Transverse colon (tissue), 4 donors: Measurements from ENCODE around the gene FGGY. TPM values are rescaled to one million over a fixed set of nuclear protein-coding genes. Genes with fewer than 3 reads are reported as not detected.

Experiments used
- DNase-seq: peaks from one replicate; pipeline ENCODE4 v3.0.0-alpha.2; 2019
- H3K27ac ChIP-seq, 4 donors: fragments of 200-600 bp; sonication (generic); 2 replicates each; pipeline ENCODE4 v1.5.1; 2016 to 2018; ENCODE audit warnings: inconsistent platforms in 4 of 4
- H3K27me3 ChIP-seq: fragments of 200-600 bp; sonication (generic); 2 replicates; pipeline ENCODE4 v1.5.1; 2017; ENCODE audit warnings: inconsistent platforms
- H3K36me3 ChIP-seq, 4 donors: fragments of 200-600 bp; sonication (generic); 2 replicates each; pipeline ENCODE4 v1.5.1; 2017 to 2019; ENCODE audit warnings: inconsistent platforms in 4 of 4
- H3K4me1 ChIP-seq, 4 donors: fragments of 200-600 bp; sonication (generic); 2 replicates each; pipeline ENCODE4 v1.5.1; 2017 to 2020; ENCODE audit warnings: inconsistent platforms in 4 of 4
- H3K4me3 ChIP-seq, 4 donors: fragments of 200-600 bp; sonication (generic); 1 replicate in 1 of 4; 2 replicates in 3 of 4; pipeline versions ENCODE4 v1.5.1 to v1.6.1; 2017 to 2019; ENCODE audit warnings: inconsistent platforms in 4 of 4
- H3K9me3 ChIP-seq, 2 donors: fragments of 200-600 bp; sonication (generic); 2 replicates each; pipeline ENCODE4 v1.5.1; 2017 to 2019; ENCODE audit warnings: inconsistent platforms in 2 of 2
- EP300 ChIP-seq: sonication (generic); formaldehyde crosslinking; IDR thresholded peaks from one replicate; pipeline ENCODE4 v1.6.1; 2017; ENCODE audit warnings: antibody characterized with exemption, low read depth
- POLR2A ChIP-seq: fragments of 450-650 bp; IDR thresholded peaks from one replicate; pipeline ENCODE4 v1.6.1; 2016; ENCODE audit warnings: antibody characterized with exemption, mild to moderate bottlenecking, moderate library complexity
- POLR2AphosphoS5 ChIP-seq, 3 donors: sonication (generic); formaldehyde crosslinking; IDR thresholded peaks; one replicate each; pipeline ENCODE4 v1.6.1; 2016; ENCODE audit warnings: antibody characterized with exemption in 3 of 3
- WGBS, 2 donors: methylation state at CpG; one replicate each; pipeline ENCODE4 v1.1.5; 2018; ENCODE audit warnings: low coverage in 1 of 2; 5-methylcytosine and 5-hydroxymethylcytosine counted together
- in situ Hi-C, 4 donors: fragments of 200-750 bp; cut with MboI; loops; one replicate each; pipeline versions ENCODE4 v1.15.0 to v1.15.1; 2017; ENCODE audit warnings: low sequenced_read_pairs in 3 of 4, low pct_ligation_motif_present in 1 of 4, low pct_unique_long_range_greater_than_20kb in 1 of 4
- intact Hi-C: fragments of 100-400 bp; cut with DNase I; formaldehyde crosslinking; loops from one replicate; pipeline ENCODE4 v1.15.1; 2023; ENCODE audit warnings: low total_unique reads
- total RNA-seq, 4 donors: library from RNA; depleted of rRNA; stranded (reverse); fragments of >200 nt; gene quantifications; one replicate each; pipeline ENCODE4 v1.1.0, GENCODE V29; 2016
- TF ChIP-seq, protein P1 (sequence below), 5 experiments: fragments of 200-600 bp in 3 of 5; fragments of 450-650 bp in 2 of 5; sonication (generic) in 3 of 5; IDR thresholded peaks; 1 replicate in 2 of 5; 2 replicates in 3 of 5; pipeline ENCODE4 v1.5.1; 2016 to 2017; ENCODE audit warnings: antibody characterized with exemption in 5 of 5, inconsistent platforms in 3 of 5, mild to moderate bottlenecking in 2 of 5, moderate library complexity in 1 of 5

The FGGY gene
- total RNA-seq, 4 donors from 2014 or later = 18.2 to 97.7 (median 27.1) TPM

DNA sequence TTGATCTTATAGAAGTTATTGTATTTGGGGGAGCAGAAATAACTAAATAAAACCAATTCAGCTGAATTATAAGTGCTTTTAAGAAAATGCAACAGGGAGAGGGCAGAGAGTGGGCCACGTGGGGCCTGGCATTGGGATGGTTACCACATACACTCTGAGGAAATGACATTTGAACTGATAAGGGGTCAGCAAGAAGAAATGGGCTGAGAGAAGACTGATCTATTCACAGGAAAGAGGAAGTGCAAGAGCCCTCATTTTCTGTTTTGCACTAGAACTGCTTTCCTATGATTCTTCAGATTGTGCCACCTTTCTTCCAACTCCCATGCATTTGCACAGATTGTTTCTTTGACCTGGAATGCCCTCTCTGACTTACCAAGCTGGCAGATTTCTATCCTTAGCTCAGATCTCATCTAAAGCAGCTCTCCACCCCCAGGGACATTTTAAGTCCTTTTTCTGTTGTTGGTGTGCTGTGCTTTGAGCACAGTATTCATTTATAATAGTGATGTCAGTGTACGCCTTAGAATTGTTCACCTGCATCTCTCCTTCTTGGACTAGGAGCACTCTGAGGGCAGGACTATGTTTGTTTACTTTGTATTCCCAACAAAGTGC lies 115.9 kb downstream of the FGGY start:
- Histone ChIP-seq H3K4me3 (no peak overlapping the region), H3K4me1 (peaks cover 0 to 8% (median 0%) of the 10 kb centered on the region in 4 donors), H3K27me3 (no peaks in the 10 kb centered on the region), H3K9me3 (no peaks in the 10 kb centered on the region), H3K36me3 (no peaks in the 10 kb centered on the region), H3K27ac (no peak overlapping the region)
- in situ Hi-C loops = no loop called here
- intact Hi-C loops = no loop called here
- no peak for DNase-seq
- no peak for TF ChIP-seq POLR2AphosphoS5 (IDR thresholded peaks at IDR 0.05)
- TF ChIP-seq, protein P1, sequence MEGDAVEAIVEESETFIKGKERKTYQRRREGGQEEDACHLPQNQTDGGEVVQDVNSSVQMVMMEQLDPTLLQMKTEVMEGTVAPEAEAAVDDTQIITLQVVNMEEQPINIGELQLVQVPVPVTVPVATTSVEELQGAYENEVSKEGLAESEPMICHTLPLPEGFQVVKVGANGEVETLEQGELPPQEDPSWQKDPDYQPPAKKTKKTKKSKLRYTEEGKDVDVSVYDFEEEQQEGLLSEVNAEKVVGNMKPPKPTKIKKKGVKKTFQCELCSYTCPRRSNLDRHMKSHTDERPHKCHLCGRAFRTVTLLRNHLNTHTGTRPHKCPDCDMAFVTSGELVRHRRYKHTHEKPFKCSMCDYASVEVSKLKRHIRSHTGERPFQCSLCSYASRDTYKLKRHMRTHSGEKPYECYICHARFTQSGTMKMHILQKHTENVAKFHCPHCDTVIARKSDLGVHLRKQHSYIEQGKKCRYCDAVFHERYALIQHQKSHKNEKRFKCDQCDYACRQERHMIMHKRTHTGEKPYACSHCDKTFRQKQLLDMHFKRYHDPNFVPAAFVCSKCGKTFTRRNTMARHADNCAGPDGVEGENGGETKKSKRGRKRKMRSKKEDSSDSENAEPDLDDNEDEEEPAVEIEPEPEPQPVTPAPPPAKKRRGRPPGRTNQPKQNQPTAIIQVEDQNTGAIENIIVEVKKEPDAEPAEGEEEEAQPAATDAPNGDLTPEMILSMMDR (IDR thresholded peaks at IDR 0.05) = no peak
- TF ChIP-seq POLR2A = no peak
- TF ChIP-seq EP300 = no peak
- WGBS, 2 donors = 65 to 81% methylated on average over 2 of the region's 2 CpGs

DNA sequence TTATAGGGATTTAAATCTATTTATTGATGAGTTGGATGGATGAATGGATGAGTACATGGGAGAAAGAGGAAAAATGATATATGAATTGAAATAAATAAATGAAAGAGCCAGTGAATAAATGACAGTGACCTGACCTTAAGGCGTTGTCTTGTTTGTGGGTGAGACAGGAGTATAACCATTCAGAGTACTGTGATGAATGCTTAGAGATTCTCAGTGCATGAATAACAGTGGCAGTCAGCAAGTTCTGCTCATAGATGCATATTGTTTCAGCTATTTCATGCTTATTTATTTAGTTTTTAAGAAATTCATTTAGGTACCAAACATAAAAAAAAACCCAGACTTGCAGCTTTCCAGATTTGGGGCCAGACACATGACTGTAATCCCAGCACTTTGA lies 116.4 kb downstream of the FGGY start:
- in situ Hi-C loops = no loop called here

DNA sequence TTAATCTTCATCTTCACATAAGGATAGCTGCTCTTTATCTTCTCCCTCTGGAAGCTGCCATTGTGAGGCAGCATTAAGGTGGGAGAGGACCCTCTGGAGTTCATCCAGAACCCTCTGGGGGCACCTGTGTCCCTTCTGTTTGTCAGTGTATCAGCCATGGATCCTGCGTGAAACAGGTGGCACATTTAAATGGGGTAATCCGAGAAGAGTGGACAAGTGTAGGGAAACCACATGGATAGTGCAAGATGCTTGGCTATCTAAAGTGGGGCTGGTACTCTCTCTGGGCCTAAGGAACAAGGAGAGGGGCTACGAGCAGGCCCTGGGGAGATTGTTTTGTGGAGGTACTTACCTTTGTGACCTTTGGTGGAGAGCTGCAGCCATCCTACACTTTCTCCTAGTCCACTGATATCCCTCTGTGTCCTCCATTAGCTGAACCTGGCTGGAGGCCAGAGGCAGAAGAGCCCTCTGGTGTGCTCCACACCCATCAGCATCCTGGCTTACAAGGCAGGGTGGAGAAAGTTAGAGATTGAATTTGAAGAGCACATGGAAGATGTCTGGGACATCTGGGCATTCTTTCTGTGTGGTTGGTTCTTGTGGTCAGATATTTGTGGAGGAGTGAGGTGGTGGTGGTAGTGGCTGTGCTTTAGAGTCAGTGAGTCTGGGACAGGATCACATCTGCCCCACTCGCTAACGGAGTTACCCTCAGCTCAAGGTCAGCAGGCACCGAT lies 117.7 kb downstream of the FGGY start:
- 97% methylated on average over 6 of the region's 6 CpGs; no CpG with 5 or more reads in 1 of the 2 donors for WGBS, 2 donors
- Histone ChIP-seq H3K4me1 (peaks cover 0 to 11% (median 0%) of the 10 kb centered on the region in 4 donors), H3K27ac (no peak overlapping the region), H3K27me3 (no peaks in the 10 kb centered on the region), H3K4me3 (no peak overlapping the region), H3K9me3 (no peaks in the 10 kb centered on the region), H3K36me3 (no peaks in the 10 kb centered on the region)
- intact Hi-C loops = no loop called here
- no peak for DNase-seq
- no peak for TF ChIP-seq POLR2A
- in situ Hi-C loops = no loop called here

More for the DNA sequence above, 116.4 kb downstream of the FGGY start:
- Histone ChIP-seq H3K27me3 (no peaks in the 10 kb centered on the region), H3K27ac (no peak overlapping the region), H3K36me3 (no peaks in the 10 kb centered on the region), H3K4me1 (peaks cover 0 to 9% (median 0%) of the 10 kb centered on the region in 4 donors), H3K9me3 (no peaks in the 10 kb centered on the region), H3K4me3 (no peak overlapping the region)
- DNase-seq = no peak
- TF ChIP-seq EP300 (no peak), POLR2AphosphoS5 (IDR thresholded peaks at IDR 0.05) (no peak), POLR2A (no peak)
- TF ChIP-seq, protein P1 (IDR thresholded peaks at IDR 0.05) = no peak
- intact Hi-C loops = no loop called here
- WGBS, 2 donors = 85 to 100% methylated on average over 1 of the region's 1 CpG

DNA sequence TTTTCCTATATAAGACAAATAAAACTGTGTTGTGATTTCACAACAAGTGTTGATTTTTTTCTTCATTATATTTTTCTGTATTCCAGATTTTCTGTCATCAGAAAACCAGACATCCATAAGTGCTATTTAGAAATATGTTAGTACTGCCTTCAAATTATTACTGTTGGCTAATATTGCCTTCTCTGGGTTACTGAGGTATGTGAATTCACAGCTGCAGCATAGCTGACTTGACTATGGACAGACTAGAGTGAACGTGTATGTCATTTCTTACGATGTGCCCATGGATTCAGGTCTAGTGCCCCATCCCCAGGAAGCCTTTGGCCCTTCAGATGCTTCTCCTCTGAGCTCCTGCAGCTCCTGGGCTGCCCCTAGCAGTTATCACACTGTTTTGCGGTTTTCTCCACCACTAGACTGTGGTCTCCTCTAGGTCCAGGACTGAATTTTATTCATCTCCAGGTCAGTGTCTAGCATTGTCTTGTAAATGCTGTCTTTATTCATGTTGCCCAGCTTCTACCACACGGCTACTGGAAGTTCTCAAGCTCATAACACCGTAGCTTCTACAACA lies 118.5 kb downstream of the FGGY start:
- Histone ChIP-seq H3K36me3 (no peaks in the 10 kb centered on the region), H3K4me1 (peaks cover 0 to 11% (median 0%) of the 10 kb centered on the region in 4 donors), H3K9me3 (no peaks in the 10 kb centered on the region), H3K4me3 (no peak overlapping the region), H3K27me3 (no peaks in the 10 kb centered on the region), H3K27ac (no peak overlapping the region)
- no peak for TF ChIP-seq POLR2AphosphoS5 (IDR thresholded peaks at IDR 0.05)
- TF ChIP-seq POLR2A = no peak
- TF ChIP-seq EP300 = no peak
- TF ChIP-seq, protein P1 (IDR thresholded peaks at IDR 0.05) = no peak
- in situ Hi-C loops = no loop called here
- intact Hi-C loops = no loop called here
- no peak for DNase-seq
- 92 to 100% methylated on average over 1 to 5 of the region's 5 CpGs for WGBS, 2 donors
